ENCODE data around the gene PI4K2A.

DNA sequence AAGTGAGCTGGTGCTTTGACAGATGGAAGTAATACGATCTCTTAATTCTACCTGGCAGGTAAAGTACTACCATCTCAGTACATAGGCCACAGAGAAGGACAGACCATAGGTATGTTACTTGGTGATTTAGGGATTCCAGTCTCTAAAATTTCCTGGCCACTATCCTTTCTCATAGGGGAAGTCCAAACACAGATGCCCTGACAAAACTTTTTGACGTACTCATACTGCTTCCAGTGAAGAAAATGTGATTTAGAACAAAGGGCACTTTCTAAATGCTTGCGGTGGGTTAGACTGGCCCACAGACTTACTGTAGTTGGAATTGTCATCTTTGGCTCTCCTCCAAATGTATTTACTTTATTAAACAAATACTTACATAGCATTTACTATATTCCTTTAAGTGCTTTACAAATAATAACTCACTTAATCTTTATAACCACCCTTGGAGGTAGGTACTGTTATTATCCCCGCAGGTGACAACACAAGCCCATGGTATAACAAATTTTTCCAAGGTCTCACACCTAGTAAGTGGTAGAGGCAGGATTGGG lies 3.0 kb downstream of the PI4K2A start:
- TF ChIP-seq, protein P1, sequence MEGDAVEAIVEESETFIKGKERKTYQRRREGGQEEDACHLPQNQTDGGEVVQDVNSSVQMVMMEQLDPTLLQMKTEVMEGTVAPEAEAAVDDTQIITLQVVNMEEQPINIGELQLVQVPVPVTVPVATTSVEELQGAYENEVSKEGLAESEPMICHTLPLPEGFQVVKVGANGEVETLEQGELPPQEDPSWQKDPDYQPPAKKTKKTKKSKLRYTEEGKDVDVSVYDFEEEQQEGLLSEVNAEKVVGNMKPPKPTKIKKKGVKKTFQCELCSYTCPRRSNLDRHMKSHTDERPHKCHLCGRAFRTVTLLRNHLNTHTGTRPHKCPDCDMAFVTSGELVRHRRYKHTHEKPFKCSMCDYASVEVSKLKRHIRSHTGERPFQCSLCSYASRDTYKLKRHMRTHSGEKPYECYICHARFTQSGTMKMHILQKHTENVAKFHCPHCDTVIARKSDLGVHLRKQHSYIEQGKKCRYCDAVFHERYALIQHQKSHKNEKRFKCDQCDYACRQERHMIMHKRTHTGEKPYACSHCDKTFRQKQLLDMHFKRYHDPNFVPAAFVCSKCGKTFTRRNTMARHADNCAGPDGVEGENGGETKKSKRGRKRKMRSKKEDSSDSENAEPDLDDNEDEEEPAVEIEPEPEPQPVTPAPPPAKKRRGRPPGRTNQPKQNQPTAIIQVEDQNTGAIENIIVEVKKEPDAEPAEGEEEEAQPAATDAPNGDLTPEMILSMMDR (IDR thresholded peaks at IDR 0.05; ENCODE audit: low read depth, low read length) = no peak
- no peak for TF ChIP-seq POLR2A (IDR thresholded peaks at IDR 0.05; ENCODE audit: extremely low read depth, insufficient read length)

All from NB4 (cell line).